ENCODE data around the gene GRIK4. TPM values are rescaled to one million over a fixed set of nuclear protein-coding genes. Genes with fewer than 3 reads are reported as not detected.
A peak's percentile ranks its signal among the peaks of the same experiment; 100 is the strongest.

The GRIK4 gene
- total and polyA plus RNA-seq, 2 donors (not counting 1 experiment from before 2014, with no cell fraction given), result 0.12 to 0.27 TPM

DNA sequence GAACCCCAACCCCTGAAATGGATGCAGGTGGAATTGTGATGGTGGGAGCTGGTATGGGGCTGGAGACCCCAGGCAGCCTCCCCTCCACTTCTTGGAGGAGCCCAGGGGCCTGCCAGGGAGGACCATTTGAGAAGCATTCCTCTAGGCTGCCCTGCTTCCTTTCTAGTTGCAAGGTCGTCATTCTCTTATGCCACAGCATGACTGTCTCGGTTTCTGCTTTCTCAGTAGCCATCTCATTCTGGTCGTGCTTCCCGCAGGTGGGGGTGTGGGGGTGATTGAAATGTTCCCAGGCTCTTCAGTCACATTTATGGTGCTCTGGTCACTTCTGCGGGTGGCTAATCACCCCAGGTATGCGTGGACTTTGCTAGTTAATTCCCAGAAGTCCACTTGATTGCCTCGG, 288.7 kb downstream of the GRIK4 start:
- no peaks in the 10 kb centered on the region for H3K79me2 ChIP-seq (ENCODE audit: control insufficient read depth, insufficient read depth, low read length)
- H4K20me1 ChIP-seq (ENCODE audit: control insufficient read depth, insufficient read depth, low read length, poor library complexity, severe bottlenecking), result no peaks in the 10 kb centered on the region
- DNase-seq (no peak), ATAC-seq (ENCODE audit: low read depth) (no peak)
- no peaks in the 10 kb centered on the region for H3K4me1 ChIP-seq (ENCODE audit: control insufficient read depth in 2 of 2, insufficient read depth in 2 of 2, low read length in 2 of 2)
- H3K9ac ChIP-seq (ENCODE audit: low read length), result no peak overlapping the region
- CTCF ChIA-PET, result no interaction called here
- H3K36me3 ChIP-seq (replicated peaks in 1 of 2; ENCODE audit: control extremely low read depth in 1 of 2, control insufficient read depth in 1 of 2, extremely low read depth in 1 of 2, insufficient read depth in 2 of 2, low read length in 1 of 2), result no peaks in the 10 kb centered on the region
- no peaks in the 10 kb centered on the region for H3K9me3 Mint-ChIP-seq (ENCODE audit: insufficient read depth)
- H3K9me3 ChIP-seq (ENCODE audit: control extremely low read depth in 1 of 3, control insufficient read depth in 2 of 3, insufficient read depth in 1 of 3, low read length in 2 of 3), result peaks cover 0 to 4% (median 0%) of the 10 kb centered on the region in 3 donors
- no peak for TF ChIP-seq EZH2 (IDR thresholded peaks at IDR 0.05; ENCODE audit: borderline replicate concordance, insufficient read depth, low read depth, low read length, poor library complexity, severe bottlenecking)
- TF ChIP-seq, protein P1, sequence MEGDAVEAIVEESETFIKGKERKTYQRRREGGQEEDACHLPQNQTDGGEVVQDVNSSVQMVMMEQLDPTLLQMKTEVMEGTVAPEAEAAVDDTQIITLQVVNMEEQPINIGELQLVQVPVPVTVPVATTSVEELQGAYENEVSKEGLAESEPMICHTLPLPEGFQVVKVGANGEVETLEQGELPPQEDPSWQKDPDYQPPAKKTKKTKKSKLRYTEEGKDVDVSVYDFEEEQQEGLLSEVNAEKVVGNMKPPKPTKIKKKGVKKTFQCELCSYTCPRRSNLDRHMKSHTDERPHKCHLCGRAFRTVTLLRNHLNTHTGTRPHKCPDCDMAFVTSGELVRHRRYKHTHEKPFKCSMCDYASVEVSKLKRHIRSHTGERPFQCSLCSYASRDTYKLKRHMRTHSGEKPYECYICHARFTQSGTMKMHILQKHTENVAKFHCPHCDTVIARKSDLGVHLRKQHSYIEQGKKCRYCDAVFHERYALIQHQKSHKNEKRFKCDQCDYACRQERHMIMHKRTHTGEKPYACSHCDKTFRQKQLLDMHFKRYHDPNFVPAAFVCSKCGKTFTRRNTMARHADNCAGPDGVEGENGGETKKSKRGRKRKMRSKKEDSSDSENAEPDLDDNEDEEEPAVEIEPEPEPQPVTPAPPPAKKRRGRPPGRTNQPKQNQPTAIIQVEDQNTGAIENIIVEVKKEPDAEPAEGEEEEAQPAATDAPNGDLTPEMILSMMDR (IDR thresholded peaks at IDR 0.05), result no peak
- intact Hi-C loops (cut with micrococcal nuclease), result no loop called here
- H3K4me3 Mint-ChIP-seq, result no peak overlapping the region
- H3K4me1 Mint-ChIP-seq, result no peaks in the 10 kb centered on the region
- no peak overlapping the region for H3K4me3 ChIP-seq (ENCODE audit: control extremely low read depth in 1 of 5, extremely low read depth in 1 of 5, insufficient read depth in 1 of 5, low read depth in 2 of 5, low read length in 4 of 5)
- WGBS (ENCODE audit: insufficient coverage), result 62% methylated on average over 5 of the region's 7 CpGs
- no peak overlapping the region for H2AFZ ChIP-seq (ENCODE audit: insufficient read depth, low read depth, low read length, poor library complexity, severe bottlenecking)
- H3K27ac ChIP-seq (ENCODE audit: low read length in 2 of 2), result no peak overlapping the region
- H3K27me3 Mint-ChIP-seq, result peaks cover 10% of the 10 kb centered on the region
- no peak overlapping the region for H3K4me2 ChIP-seq (replicated peaks; ENCODE audit: low read depth, low read length, poor library complexity, severe bottlenecking)
- H3K27me3 ChIP-seq (replicated peaks in 1 of 4; ENCODE audit: control extremely low read depth in 1 of 4, control insufficient read depth in 3 of 4, insufficient read depth in 4 of 4, low read length in 3 of 4), result peaks cover 0 to 10% (median 2%) of the 10 kb centered on the region in 4 experiments
- POLR2A ChIA-PET, result no interaction called here
- no peak overlapping the region for H3K27ac Mint-ChIP-seq

- no peak overlapping the region for H3K4me3 Mint-ChIP-seq
- CTCF ChIA-PET, result interaction anchor here (0.6 to 2.0 kb wide), 5 partner anchors 8 to 690 kb away, joined by 3 to 10 read pairs (median 3); partner anchors contain the start of gene GRIK4
- no peak overlapping the region for H3K9ac ChIP-seq (ENCODE audit: low read length)
- H3K36me3 ChIP-seq (replicated peaks in 1 of 2; ENCODE audit: control extremely low read depth in 1 of 2, control insufficient read depth in 1 of 2, extremely low read depth in 1 of 2, insufficient read depth in 2 of 2, low read length in 1 of 2), result no peaks in the 10 kb centered on the region
- no peak for ATAC-seq (ENCODE audit: low read depth)
- H3K4me1 Mint-ChIP-seq, result no peaks in the 10 kb centered on the region
- H4K20me1 ChIP-seq (ENCODE audit: control insufficient read depth, insufficient read depth, low read length, poor library complexity, severe bottlenecking), result no peaks in the 10 kb centered on the region
- peaks cover 0 to 21% (median 2%) of the 10 kb centered on the region in 4 experiments for H3K27me3 ChIP-seq (replicated peaks in 1 of 4; ENCODE audit: control extremely low read depth in 1 of 4, control insufficient read depth in 3 of 4, insufficient read depth in 4 of 4, low read length in 3 of 4)
- H3K27me3 Mint-ChIP-seq, result peaks cover 23% of the 10 kb centered on the region
- peaks cover 0 to 4% (median 0%) of the 10 kb centered on the region in 3 donors for H3K9me3 ChIP-seq (ENCODE audit: control extremely low read depth in 1 of 3, control insufficient read depth in 2 of 3, insufficient read depth in 1 of 3, low read length in 2 of 3)
- POLR2A ChIA-PET, result no interaction called here
- no peak overlapping the region for H2AFZ ChIP-seq (ENCODE audit: insufficient read depth, low read depth, low read length, poor library complexity, severe bottlenecking)
- 24% methylated on average over 5 of the region's 9 CpGs for WGBS (ENCODE audit: insufficient coverage)
- H3K4me2 ChIP-seq (replicated peaks; ENCODE audit: low read depth, low read length, poor library complexity, severe bottlenecking), result no peak overlapping the region
- H3K27ac Mint-ChIP-seq, result no peak overlapping the region
- peak; percentile 61 for DNase-seq
- TF ChIP-seq, protein P1 (IDR thresholded peaks at IDR 0.05), result peak; percentile 95
- no peak for TF ChIP-seq EZH2 (IDR thresholded peaks at IDR 0.05; ENCODE audit: borderline replicate concordance, insufficient read depth, low read depth, low read length, poor library complexity, severe bottlenecking)
- no peaks in the 10 kb centered on the region for H3K4me1 ChIP-seq (ENCODE audit: control insufficient read depth in 2 of 2, insufficient read depth in 2 of 2, low read length in 2 of 2)
- no peak overlapping the region for H3K27ac ChIP-seq (ENCODE audit: low read length in 2 of 2)
- intact Hi-C loops (cut with micrococcal nuclease), result no loop called here
- H3K79me2 ChIP-seq (ENCODE audit: control insufficient read depth, insufficient read depth, low read length), result no peaks in the 10 kb centered on the region
- H3K9me3 Mint-ChIP-seq (ENCODE audit: insufficient read depth), result no peaks in the 10 kb centered on the region
- no peak overlapping the region for H3K4me3 ChIP-seq (ENCODE audit: control extremely low read depth in 1 of 5, extremely low read depth in 1 of 5, insufficient read depth in 1 of 5, low read depth in 2 of 5, low read length in 4 of 5)
Observed at GRCh38 chr11:120801801-120802689, 290.5 kb downstream of the GRIK4 start.
